H9 (cell line): Measurements from ENCODE around the gene GNG3. TPM values are rescaled to one million over a fixed set of nuclear protein-coding genes. Genes with fewer than 3 reads are reported as not detected.
A peak's percentile ranks its signal among the peaks of the same experiment; 100 is the strongest.

Source experiments
- DNase-seq: peaks from one replicate; pipeline ENCODE4 v3.0.0-alpha.2; 2017
- H2AFZ ChIP-seq: one replicate; pipeline ENCODE4 v1.6.1; 2013; ENCODE audit warnings: mild to moderate bottlenecking, low read length, control low read depth, moderate library complexity
- H2AK5ac ChIP-seq: 2 replicates; pipeline ENCODE4 v1.6.1; 2013; ENCODE audit warnings: low read length, control low read depth, mixed read lengths; ENCODE audit not compliant: insufficient read length
- H2BK120ac ChIP-seq: one replicate; pipeline ENCODE4 v1.6.1; 2013; ENCODE audit warnings: low read depth, mild to moderate bottlenecking, low read length, control low read depth, inconsistent platforms; ENCODE audit not compliant: poor library complexity, severe bottlenecking
- H2BK12ac ChIP-seq: 2 replicates; pipeline ENCODE4 v1.6.1; 2013; ENCODE audit warnings: low read length, control low read depth, mixed read lengths, low read depth; ENCODE audit not compliant: insufficient read length
- H2BK15ac ChIP-seq: 2 replicates; pipeline ENCODE4 v1.6.1; 2013; ENCODE audit warnings: low read depth, low read length, control low read depth
- H2BK20ac ChIP-seq: one replicate; pipeline ENCODE4 v1.6.1; 2013; ENCODE audit warnings: low read depth, mild to moderate bottlenecking, low read length, control low read depth, inconsistent platforms; ENCODE audit not compliant: poor library complexity, severe bottlenecking
- H2BK5ac ChIP-seq: 2 replicates; pipeline ENCODE4 v1.6.1; 2013; ENCODE audit warnings: low read length, control low read depth, mixed read lengths; ENCODE audit not compliant: insufficient read length
- H3K14ac ChIP-seq: 2 replicates; pipeline ENCODE4 v1.6.1; 2013; ENCODE audit warnings: low read length, control low read depth; ENCODE audit not compliant: insufficient read depth
- H3K18ac ChIP-seq: 2 replicates; pipeline ENCODE4 v1.6.1; 2013; ENCODE audit warnings: low read depth, mild to moderate bottlenecking, mixed read lengths, low read length, control low read depth; ENCODE audit not compliant: insufficient read length
- H3K23ac ChIP-seq: 2 replicates; pipeline ENCODE4 v1.6.1; 2013; ENCODE audit warnings: low read length, control low read depth, mixed read lengths, low read depth; ENCODE audit not compliant: insufficient read length
- H3K23me2 ChIP-seq: 2 replicates; pipeline ENCODE4 v1.6.1; 2013; ENCODE audit warnings: low read depth, mild to moderate bottlenecking, mixed read lengths, low read length, control low read depth; ENCODE audit not compliant: insufficient read length, poor library complexity, severe bottlenecking
- H3K27ac ChIP-seq: 2 replicates; pipeline ENCODE4 v1.5.1; 2013; ENCODE audit warnings: low read length, control low read depth, mixed read lengths, low read depth; ENCODE audit not compliant: insufficient read length
- H3K27me3 ChIP-seq: 2 replicates; pipeline ENCODE4 v1.6.1; 2013; ENCODE audit warnings: low read length, control low read depth, inconsistent platforms; ENCODE audit not compliant: insufficient read depth
- H3K4ac ChIP-seq: 2 replicates; pipeline ENCODE4 v1.6.1; 2013; ENCODE audit warnings: low read depth, mild to moderate bottlenecking, control low read depth, inconsistent platforms, low read length, moderate library complexity
- H3K4me1 ChIP-seq: 2 replicates; pipeline ENCODE4 v1.6.1; 2013; ENCODE audit warnings: low read length, control low read depth, inconsistent platforms; ENCODE audit not compliant: insufficient read depth
- H3K4me2 ChIP-seq: 2 replicates; pipeline ENCODE4 v1.6.1; 2013; ENCODE audit warnings: low read length, control low read depth, mixed read lengths; ENCODE audit not compliant: insufficient read length, insufficient read depth
- H3K56ac ChIP-seq: 2 replicates; pipeline ENCODE4 v1.6.1; 2013; ENCODE audit warnings: low read depth, mild to moderate bottlenecking, mixed read lengths, low read length, control low read depth; ENCODE audit not compliant: insufficient read length
- H3K79me1 ChIP-seq: 2 replicates; pipeline ENCODE4 v1.6.1; 2013; ENCODE audit warnings: low read depth, mild to moderate bottlenecking, moderate library complexity, low read length, control low read depth, inconsistent platforms; ENCODE audit not compliant: insufficient read depth, poor library complexity, severe bottlenecking
- H3K79me2 ChIP-seq: 2 replicates; pipeline ENCODE4 v1.6.1; 2013; ENCODE audit warnings: low read length, control low read depth, inconsistent platforms; ENCODE audit not compliant: insufficient read depth
- H3K9ac ChIP-seq: 2 replicates; pipeline ENCODE4 v1.6.1; 2013; ENCODE audit warnings: low read length, control low read depth, mixed read lengths; ENCODE audit not compliant: insufficient read length; ENCODE audit errors: extremely low read depth
- H3K9me3 ChIP-seq: one replicate; pipeline ENCODE4 v1.6.1; 2013; ENCODE audit warnings: low read depth, low read length, inconsistent platforms; ENCODE audit not compliant: control insufficient read depth
- H3T11ph ChIP-seq: one replicate; pipeline ENCODE4 v1.6.1; 2013; ENCODE audit warnings: mild to moderate bottlenecking, low read length, control low read depth, inconsistent platforms
- H4K20me1 ChIP-seq: one replicate; pipeline ENCODE4 v1.6.1; 2013; ENCODE audit not compliant: control insufficient read depth, insufficient read length, insufficient read depth
- H4K5ac ChIP-seq: 2 replicates; pipeline ENCODE4 v1.6.1; 2013; ENCODE audit warnings: low read depth, mild to moderate bottlenecking, mixed read lengths, low read length, control low read depth; ENCODE audit not compliant: insufficient read length
- H4K8ac ChIP-seq: replicated peaks from 2 replicates; pipeline ENCODE4 v1.6.1; 2013; ENCODE audit warnings: low read length, control low read depth, mixed read lengths, low read depth; ENCODE audit not compliant: insufficient read length
- H4K91ac ChIP-seq: 2 replicates; pipeline ENCODE4 v1.6.1; 2013; ENCODE audit warnings: low read depth, mild to moderate bottlenecking, moderate library complexity, mixed read lengths, low read length, control low read depth; ENCODE audit not compliant: insufficient read length
- H3K27ac Mint-ChIP-seq, 3 experiments: 2 replicates in 2 of 3; 3 replicates in 1 of 3; pipeline ENCODE4 v1.8.0; 2020 to 2021; ENCODE audit warnings: mixed read lengths in 3 of 3, mild to moderate bottlenecking in 1 of 3, moderate library complexity in 1 of 3
- H3K27me3 Mint-ChIP-seq: 2 replicates; pipeline ENCODE4 v1.8.0; 2021; ENCODE audit warnings: low read depth, mild to moderate bottlenecking, moderate library complexity, mixed read lengths
- H3K36me3 Mint-ChIP-seq, 3 experiments: 2 replicates in 2 of 3; 3 replicates in 1 of 3; pipeline ENCODE4 v1.8.0; 2020 to 2021; ENCODE audit warnings: low read depth in 3 of 3, mixed read lengths in 3 of 3; ENCODE audit not compliant: insufficient read depth in 1 of 3
- H3K4me1 Mint-ChIP-seq, 2 experiments: 2 replicates each; pipeline ENCODE4 v1.8.0; 2020; ENCODE audit warnings: mixed read lengths in 2 of 2
- H3K4me3 Mint-ChIP-seq, 2 experiments: 2 replicates in 1 of 2; 3 replicates in 1 of 2; pipeline ENCODE4 v1.8.0; 2020 to 2021; ENCODE audit warnings: mild to moderate bottlenecking in 2 of 2, mixed read lengths in 2 of 2, moderate library complexity in 1 of 2
- H3K9me3 Mint-ChIP-seq, 2 experiments: 2 replicates in 1 of 2; 3 replicates in 1 of 2; pipeline ENCODE4 v1.8.0; 2020; ENCODE audit warnings: mild to moderate bottlenecking in 2 of 2, mixed read lengths in 2 of 2, moderate library complexity in 1 of 2
- CTCF ChIP-seq: fragments of 200-600 bp; sonication (generic); conservative IDR thresholded peaks from 3 replicates; pipeline ENCODE4 v1.8.0; 2021; ENCODE audit warnings: antibody characterized with exemption, mild to moderate bottlenecking
- WGBS: extraction: QIAGEN DNeasy Blood & Tissue Kit; methylation state at CpG from one replicate; pipeline ENCODE4 v1.1.7; 2013; ENCODE audit warnings: missing lambda C conversion rate, low lambda C conversion rate, mixed read lengths; ENCODE audit not compliant: insufficient read length; ENCODE audit errors: extremely low coverage; 5-methylcytosine and 5-hydroxymethylcytosine counted together
- total RNA-seq: library from RNA; stranded (reverse); gene quantifications from 2 replicates; pipeline ENCODE4 v1.2.1, GENCODE V29; 2021

Gene GNG3
- total RNA-seq, 1 experiment from 2014 or later = 3.2 TPM

- no peak for TF ChIP-seq CTCF
- peaks cover 38 to 55% (median 49%) of the 10 kb centered on the region in 3 experiments for H3K36me3 Mint-ChIP-seq
- H3K23me2 ChIP-seq = peaks cover 25% of the 10 kb centered on the region
- no peaks in the 10 kb centered on the region for H3K27me3 ChIP-seq
- H2BK15ac ChIP-seq = no peak overlapping the region
- no peak overlapping the region for H3K27ac ChIP-seq
- no peak overlapping the region for H3K23ac ChIP-seq
- no peak overlapping the region for H2BK120ac ChIP-seq
- H4K91ac ChIP-seq = no peak overlapping the region
- H3K27me3 Mint-ChIP-seq = no peaks in the 10 kb centered on the region
- H3K4me1 Mint-ChIP-seq = peaks cover 20 to 27% of the 10 kb centered on the region in 2 experiments
- H2AK5ac ChIP-seq = no peak overlapping the region
- no peaks in the 10 kb centered on the region for H3K9me3 Mint-ChIP-seq
- no peak overlapping the region for H3K4ac ChIP-seq
- no peaks in the 10 kb centered on the region for H4K20me1 ChIP-seq
- peak overlapping the region in 2 of 3 experiments; percentile 67 to 92; a peak in 5 of 7 replicates for H3K27ac Mint-ChIP-seq
- H3K56ac ChIP-seq = no peak overlapping the region
- H3K14ac ChIP-seq = no peak overlapping the region
- H3K9ac ChIP-seq = peak overlapping the region; percentile 94
- DNase-seq = no peak
- H3K18ac ChIP-seq = no peak overlapping the region
- WGBS = no CpG with 5 or more reads among the region's 7 CpGs
- H2BK12ac ChIP-seq = no peak overlapping the region
- no peak overlapping the region for H2BK5ac ChIP-seq
- H3K9me3 ChIP-seq = no peaks in the 10 kb centered on the region
- H3K79me1 ChIP-seq = peaks cover 6% of the 10 kb centered on the region
- H2AFZ ChIP-seq = no peak overlapping the region
- H3K4me1 ChIP-seq = no peaks in the 10 kb centered on the region
- peaks cover 30% of the 10 kb centered on the region for H3K79me2 ChIP-seq
- H3K4me3 Mint-ChIP-seq = peak overlapping the region; percentile 89 to 95
- H3K4me2 ChIP-seq = peak overlapping the region; percentile 99
- H3T11ph ChIP-seq = no peak overlapping the region
- no peak overlapping the region for H2BK20ac ChIP-seq
- no peak overlapping the region for H4K8ac ChIP-seq
- no peak overlapping the region for H4K5ac ChIP-seq
Measured at GRCh38 chr11:62725646-62726045, 18.2 kb downstream of the GNG3 start.
